ENCODE data around the gene PRICKLE4.

DNA sequence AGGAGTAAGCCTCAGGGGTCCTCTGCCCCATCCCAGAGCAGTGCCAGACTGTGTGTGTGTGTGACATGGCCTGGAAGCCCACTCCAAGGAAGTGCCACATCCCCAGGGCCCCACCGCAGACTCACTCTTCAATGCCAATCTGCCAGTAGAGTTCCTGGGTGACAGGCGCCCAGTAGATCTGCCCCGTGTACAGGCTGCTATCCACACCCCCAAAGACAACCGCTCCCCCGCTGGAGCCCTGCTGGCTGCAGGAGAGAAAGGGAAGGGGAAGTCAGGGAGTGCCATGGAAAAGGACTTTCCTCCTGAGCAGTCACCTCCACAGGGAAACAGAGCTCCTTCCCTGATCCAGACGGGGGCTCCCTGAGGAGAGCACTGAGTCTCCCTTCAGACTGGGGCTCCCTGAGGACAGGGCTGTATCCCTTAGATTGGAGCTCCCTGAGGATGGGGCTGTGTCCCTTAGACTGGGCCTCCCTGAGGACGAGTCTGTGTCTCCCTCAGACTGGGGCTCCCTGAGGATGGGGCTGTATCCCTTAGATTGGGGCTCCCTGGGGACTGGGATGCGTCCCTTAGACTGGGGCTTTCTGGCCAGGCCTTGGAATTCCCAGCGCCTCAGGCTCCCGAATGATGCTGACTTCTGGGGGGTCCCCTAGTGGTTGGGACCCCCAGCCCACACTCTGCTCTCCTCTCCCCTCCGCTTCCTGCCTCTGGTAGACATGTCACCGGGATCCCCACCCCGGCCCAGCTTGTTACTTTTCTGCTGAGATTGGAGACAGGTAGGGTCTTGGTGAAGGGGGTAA, 40.0 kb upstream of the PRICKLE4 start:
- TF ChIP-seq, protein P1, sequence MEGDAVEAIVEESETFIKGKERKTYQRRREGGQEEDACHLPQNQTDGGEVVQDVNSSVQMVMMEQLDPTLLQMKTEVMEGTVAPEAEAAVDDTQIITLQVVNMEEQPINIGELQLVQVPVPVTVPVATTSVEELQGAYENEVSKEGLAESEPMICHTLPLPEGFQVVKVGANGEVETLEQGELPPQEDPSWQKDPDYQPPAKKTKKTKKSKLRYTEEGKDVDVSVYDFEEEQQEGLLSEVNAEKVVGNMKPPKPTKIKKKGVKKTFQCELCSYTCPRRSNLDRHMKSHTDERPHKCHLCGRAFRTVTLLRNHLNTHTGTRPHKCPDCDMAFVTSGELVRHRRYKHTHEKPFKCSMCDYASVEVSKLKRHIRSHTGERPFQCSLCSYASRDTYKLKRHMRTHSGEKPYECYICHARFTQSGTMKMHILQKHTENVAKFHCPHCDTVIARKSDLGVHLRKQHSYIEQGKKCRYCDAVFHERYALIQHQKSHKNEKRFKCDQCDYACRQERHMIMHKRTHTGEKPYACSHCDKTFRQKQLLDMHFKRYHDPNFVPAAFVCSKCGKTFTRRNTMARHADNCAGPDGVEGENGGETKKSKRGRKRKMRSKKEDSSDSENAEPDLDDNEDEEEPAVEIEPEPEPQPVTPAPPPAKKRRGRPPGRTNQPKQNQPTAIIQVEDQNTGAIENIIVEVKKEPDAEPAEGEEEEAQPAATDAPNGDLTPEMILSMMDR (conservative IDR thresholded peaks at IDR 0.05; ENCODE audit: low read length) = no peak
- TF ChIP-seq EZH2phosphoT487 (IDR thresholded peaks at IDR 0.05; ENCODE audit: borderline replicate concordance) = no peak
